ENCODE measurements around the gene KCTD10. TPM values are rescaled to one million over a fixed set of nuclear protein-coding genes. Genes with fewer than 3 reads are reported as not detected.
"Not testable (repeated sequence)": the region's sequence is repeated elsewhere in the genome, so short reads cannot be mapped to it uniquely, and the experiment has no call there.

KCTD10 gene
- total RNA-seq, 1 donor from 2014 or later, result 27.1 TPM

- ATAC-seq (ENCODE audit: poor library complexity), result no peak
- no peak for DNase-seq
- intact Hi-C loops (cut with DNase I), result no loop called here
These were observed 3.3 kb upstream of the KCTD10 start for GRCh38 chr12:109480356-109480755.

- no peak for DNase-seq
- intact Hi-C loops (cut with DNase I), result loop anchor here (5.0 kb wide), 1 partner anchor 47 kb away; no protein-coding TSS in a partner anchor
- no peak for ATAC-seq (ENCODE audit: poor library complexity)
These were observed 2.7 kb upstream of the KCTD10 start for GRCh38 chr12:109479761-109480160.

GRCh38 chr12:109477963-109478315, 839 bp upstream of the KCTD10 start:
- intact Hi-C loops (cut with DNase I), result loop anchor here (5.0 kb wide), 1 partner anchor 46 kb away; no protein-coding TSS in a partner anchor
- no peak for DNase-seq
- no peak for ATAC-seq (ENCODE audit: poor library complexity)

GRCh38 chr12:109476807-109477184, 304 bp downstream of the KCTD10 start:
- no peak for DNase-seq
- intact Hi-C loops (cut with DNase I), result loop anchor here (5.0 kb wide), 1 partner anchor 44 kb away; no protein-coding TSS in a partner anchor
- ATAC-seq (ENCODE audit: poor library complexity), result no peak

- intact Hi-C loops (cut with DNase I), result loop anchor here (5.0 kb wide), 1 partner anchor 44 kb away; no protein-coding TSS in a partner anchor
- ATAC-seq (ENCODE audit: poor library complexity), result no peak
- no peak for DNase-seq
These were observed 900 bp downstream of the KCTD10 start for GRCh38 chr12:109475993-109476806.

- no peak for ATAC-seq (ENCODE audit: poor library complexity)
- intact Hi-C loops (cut with DNase I), result loop anchor here (5.0 kb wide), 1 partner anchor 43 kb away; no protein-coding TSS in a partner anchor
- DNase-seq, result no peak
These were observed 2.0 kb downstream of the KCTD10 start for GRCh38 chr12:109475121-109475520.

- ATAC-seq (ENCODE audit: poor library complexity); intact Hi-C loops (cut with DNase I); DNase-seq: not testable (repeated sequence)
These were observed 3.4 kb downstream of the KCTD10 start for GRCh38 chr12:109473526-109474270.

- intact Hi-C loops (cut with DNase I), result no loop called here
- ATAC-seq (ENCODE audit: poor library complexity) (no peak), DNase-seq (no peak)
These were observed 4.1 kb downstream of the KCTD10 start for GRCh38 chr12:109473006-109473405.

GRCh38 chr12:109469517-109469916, 7.6 kb downstream of the KCTD10 start:
- ATAC-seq (ENCODE audit: poor library complexity) (no peak), DNase-seq (no peak)
- intact Hi-C loops (cut with DNase I), result no loop called here

- ATAC-seq (ENCODE audit: poor library complexity) (peak; percentile 12), DNase-seq (no peak)
- intact Hi-C loops (cut with DNase I), result no loop called here
These were observed 9.0 kb downstream of the KCTD10 start for GRCh38 chr12:109467978-109468676.

- DNase-seq, result no peak
- ATAC-seq (ENCODE audit: poor library complexity), result no peak
- intact Hi-C loops (cut with DNase I), result no loop called here
These were observed 10.3 kb downstream of the KCTD10 start for GRCh38 chr12:109466821-109467220.

- ATAC-seq (ENCODE audit: poor library complexity), result no peak
- intact Hi-C loops (cut with DNase I), result no loop called here
- DNase-seq, result no peak
These were observed 10.8 kb downstream of the KCTD10 start for GRCh38 chr12:109466305-109466704.

- intact Hi-C loops (cut with DNase I), result no loop called here
- no peak for ATAC-seq (ENCODE audit: poor library complexity)
- DNase-seq, result no peak
These were observed 12.3 kb downstream of the KCTD10 start for GRCh38 chr12:109464642-109465351.

- DNase-seq (no peak), ATAC-seq (ENCODE audit: poor library complexity) (no peak)
- intact Hi-C loops (cut with DNase I), result no loop called here
These were observed 13.3 kb downstream of the KCTD10 start for GRCh38 chr12:109463756-109464155.

- DNase-seq (peak; percentile 90), ATAC-seq (ENCODE audit: poor library complexity) (peak; percentile 82)
- intact Hi-C loops (cut with DNase I), result no loop called here
These were observed 14.0 kb downstream of the KCTD10 start for GRCh38 chr12:109462868-109463692.

- intact Hi-C loops (cut with DNase I), result no loop called here
- ATAC-seq (ENCODE audit: poor library complexity), result peak; percentile 93
These were observed 15.0 kb downstream of the KCTD10 start for GRCh38 chr12:109461846-109462756.

More at GRCh38 chr12:109461846-109462756, 15.0 kb downstream of the KCTD10 start:
- DNase-seq, result peak; percentile 94

Measured in Right ventricle myocardium superior (tissue), 1 donor.